ENCODE data around the gene TMEM81.

Gene TMEM81

GRCh38 chr1:205073511-205073910 is 10.7 kb downstream of the TMEM81 start:
- no peaks in the 10 kb centered on the region for H3K4me1 Mint-ChIP-seq
- no peak overlapping the region for H3K27ac Mint-ChIP-seq (ENCODE audit: low read depth)
- DNase-seq (ENCODE audit: low spot score in 2 of 2), result no peak
- H3K9me3 Mint-ChIP-seq, result no peaks in the 10 kb centered on the region
- ATAC-seq (replicated peaks; ENCODE audit: extremely low read depth, poor library complexity, severe bottlenecking), result no peak
- H3K36me3 Mint-ChIP-seq (ENCODE audit: insufficient read depth), result no peaks in the 10 kb centered on the region
- no peaks in the 10 kb centered on the region for H3K27me3 Mint-ChIP-seq
- no peak overlapping the region for H3K4me3 Mint-ChIP-seq

GRCh38 chr1:205072881-205073280 is 11.4 kb downstream of the TMEM81 start:
- Mint-ChIP-seq H3K36me3 (ENCODE audit: insufficient read depth) (no peaks in the 10 kb centered on the region), H3K27ac (ENCODE audit: low read depth) (no peak overlapping the region), H3K4me3 (no peak overlapping the region), H3K27me3 (no peaks in the 10 kb centered on the region), H3K4me1 (no peaks in the 10 kb centered on the region), H3K9me3 (no peaks in the 10 kb centered on the region)
- DNase-seq (ENCODE audit: low spot score in 2 of 2) (no peak), ATAC-seq (replicated peaks; ENCODE audit: extremely low read depth, poor library complexity, severe bottlenecking) (no peak)

- H3K9me3 Mint-ChIP-seq, result no peaks in the 10 kb centered on the region
- no peak overlapping the region for H3K4me3 Mint-ChIP-seq
- no peak for DNase-seq (ENCODE audit: low spot score in 2 of 2)
- no peak overlapping the region for H3K27ac Mint-ChIP-seq (ENCODE audit: low read depth)
- H3K4me1 Mint-ChIP-seq, result no peaks in the 10 kb centered on the region
- no peaks in the 10 kb centered on the region for H3K27me3 Mint-ChIP-seq
- no peaks in the 10 kb centered on the region for H3K36me3 Mint-ChIP-seq (ENCODE audit: insufficient read depth)
- ATAC-seq (replicated peaks; ENCODE audit: extremely low read depth, poor library complexity, severe bottlenecking), result no peak
Observed at GRCh38 chr1:205072286-205072685, 12.0 kb downstream of the TMEM81 start.

GRCh38 chr1:205071801-205072200 is 12.5 kb downstream of the TMEM81 start:
- no peak for DNase-seq (ENCODE audit: low spot score in 2 of 2)
- H3K36me3 Mint-ChIP-seq (ENCODE audit: insufficient read depth), result no peaks in the 10 kb centered on the region
- no peaks in the 10 kb centered on the region for H3K4me1 Mint-ChIP-seq
- no peak for ATAC-seq (replicated peaks; ENCODE audit: extremely low read depth, poor library complexity, severe bottlenecking)
- H3K4me3 Mint-ChIP-seq, result no peak overlapping the region
- no peaks in the 10 kb centered on the region for H3K9me3 Mint-ChIP-seq
- no peak overlapping the region for H3K27ac Mint-ChIP-seq (ENCODE audit: low read depth)
- no peaks in the 10 kb centered on the region for H3K27me3 Mint-ChIP-seq

- Mint-ChIP-seq H3K4me1 (no peaks in the 10 kb centered on the region), H3K4me3 (no peak overlapping the region), H3K27me3 (no peaks in the 10 kb centered on the region), H3K36me3 (ENCODE audit: insufficient read depth) (no peaks in the 10 kb centered on the region), H3K9me3 (no peaks in the 10 kb centered on the region), H3K27ac (ENCODE audit: low read depth) (no peak overlapping the region)
- no peak for DNase-seq (ENCODE audit: low spot score in 2 of 2)
- no peak for ATAC-seq (replicated peaks; ENCODE audit: extremely low read depth, poor library complexity, severe bottlenecking)
Observed at GRCh38 chr1:205071028-205071409, 13.2 kb downstream of the TMEM81 start.

GRCh38 chr1:205069371-205070125 is 14.7 kb downstream of the TMEM81 start:
- no peak overlapping the region for H3K4me3 Mint-ChIP-seq
- DNase-seq (ENCODE audit: low spot score in 2 of 2), result no peak
- H3K9me3 Mint-ChIP-seq, result no peaks in the 10 kb centered on the region
- H3K36me3 Mint-ChIP-seq (ENCODE audit: insufficient read depth), result no peaks in the 10 kb centered on the region
- no peak for ATAC-seq (replicated peaks; ENCODE audit: extremely low read depth, poor library complexity, severe bottlenecking)
- H3K4me1 Mint-ChIP-seq, result no peaks in the 10 kb centered on the region
- peaks cover 9% of the 10 kb centered on the region for H3K27me3 Mint-ChIP-seq
- no peak overlapping the region for H3K27ac Mint-ChIP-seq (ENCODE audit: low read depth)

- H3K4me1 Mint-ChIP-seq, result no peaks in the 10 kb centered on the region
- H3K4me3 Mint-ChIP-seq, result no peak overlapping the region
- no peak for DNase-seq (ENCODE audit: low spot score in 2 of 2)
- H3K36me3 Mint-ChIP-seq (ENCODE audit: insufficient read depth), result no peaks in the 10 kb centered on the region
- H3K27me3 Mint-ChIP-seq, result peaks cover 11% of the 10 kb centered on the region
- H3K9me3 Mint-ChIP-seq, result no peaks in the 10 kb centered on the region
- no peak overlapping the region for H3K27ac Mint-ChIP-seq (ENCODE audit: low read depth)
- ATAC-seq (replicated peaks; ENCODE audit: extremely low read depth, poor library complexity, severe bottlenecking), result no peak
Observed at GRCh38 chr1:205068457-205069040, 15.7 kb downstream of the TMEM81 start.

GRCh38 chr1:205068001-205068400 is 16.3 kb downstream of the TMEM81 start:
- H3K36me3 Mint-ChIP-seq (ENCODE audit: insufficient read depth), result no peaks in the 10 kb centered on the region
- no peaks in the 10 kb centered on the region for H3K9me3 Mint-ChIP-seq
- H3K4me1 Mint-ChIP-seq, result no peaks in the 10 kb centered on the region
- peaks cover 11% of the 10 kb centered on the region for H3K27me3 Mint-ChIP-seq
- H3K4me3 Mint-ChIP-seq, result no peak overlapping the region
- DNase-seq (ENCODE audit: low spot score in 2 of 2) (no peak), ATAC-seq (replicated peaks; ENCODE audit: extremely low read depth, poor library complexity, severe bottlenecking) (no peak)
- no peak overlapping the region for H3K27ac Mint-ChIP-seq (ENCODE audit: low read depth)

GRCh38 chr1:205067031-205067430 is 17.2 kb downstream of the TMEM81 start:
- DNase-seq (ENCODE audit: low spot score in 2 of 2), result no peak
- no peaks in the 10 kb centered on the region for H3K9me3 Mint-ChIP-seq
- no peak for ATAC-seq (replicated peaks; ENCODE audit: extremely low read depth, poor library complexity, severe bottlenecking)
- no peak overlapping the region for H3K4me3 Mint-ChIP-seq
- H3K27ac Mint-ChIP-seq (ENCODE audit: low read depth), result no peak overlapping the region
- peaks cover 11% of the 10 kb centered on the region for H3K27me3 Mint-ChIP-seq
- H3K4me1 Mint-ChIP-seq, result no peaks in the 10 kb centered on the region
- no peaks in the 10 kb centered on the region for H3K36me3 Mint-ChIP-seq (ENCODE audit: insufficient read depth)

- DNase-seq (ENCODE audit: low spot score in 2 of 2), result no peak
- no peak for ATAC-seq (replicated peaks; ENCODE audit: extremely low read depth, poor library complexity, severe bottlenecking)
- H3K4me3 Mint-ChIP-seq, result no peak overlapping the region
- no peaks in the 10 kb centered on the region for H3K36me3 Mint-ChIP-seq (ENCODE audit: insufficient read depth)
- H3K9me3 Mint-ChIP-seq, result no peaks in the 10 kb centered on the region
- H3K4me1 Mint-ChIP-seq, result peaks cover 6% of the 10 kb centered on the region
- peaks cover 11% of the 10 kb centered on the region for H3K27me3 Mint-ChIP-seq
- no peak overlapping the region for H3K27ac Mint-ChIP-seq (ENCODE audit: low read depth)
Observed at GRCh38 chr1:205066141-205066818, 18.0 kb downstream of the TMEM81 start.

- DNase-seq (ENCODE audit: low spot score in 2 of 2) (no peak), ATAC-seq (replicated peaks; ENCODE audit: extremely low read depth, poor library complexity, severe bottlenecking) (no peak)
- Mint-ChIP-seq H3K36me3 (ENCODE audit: insufficient read depth) (peaks cover under 1% of the 10 kb centered on the region), H3K27me3 (peaks cover 11% of the 10 kb centered on the region), H3K4me1 (peaks cover 6% of the 10 kb centered on the region), H3K4me3 (no peak overlapping the region), H3K27ac (ENCODE audit: low read depth) (no peak overlapping the region), H3K9me3 (no peaks in the 10 kb centered on the region)
Observed at GRCh38 chr1:205065666-205066065, 18.6 kb downstream of the TMEM81 start.

GRCh38 chr1:205064741-205065316 is 19.4 kb downstream of the TMEM81 start:
- Mint-ChIP-seq H3K27me3 (peaks cover 11% of the 10 kb centered on the region), H3K36me3 (ENCODE audit: insufficient read depth) (peaks cover 1% of the 10 kb centered on the region), H3K9me3 (no peaks in the 10 kb centered on the region), H3K4me3 (no peak overlapping the region), H3K4me1 (peaks cover 6% of the 10 kb centered on the region), H3K27ac (ENCODE audit: low read depth) (no peak overlapping the region)
- ATAC-seq (replicated peaks; ENCODE audit: extremely low read depth, poor library complexity, severe bottlenecking) (no peak), DNase-seq (ENCODE audit: low spot score in 2 of 2) (no peak)

- H3K27ac Mint-ChIP-seq (ENCODE audit: low read depth), result no peak overlapping the region
- ATAC-seq (replicated peaks; ENCODE audit: extremely low read depth, poor library complexity, severe bottlenecking), result no peak
- peaks cover 11% of the 10 kb centered on the region for H3K27me3 Mint-ChIP-seq
- H3K4me3 Mint-ChIP-seq, result no peak overlapping the region
- H3K9me3 Mint-ChIP-seq, result no peaks in the 10 kb centered on the region
- peaks cover 6% of the 10 kb centered on the region for H3K4me1 Mint-ChIP-seq
- no peak for DNase-seq (ENCODE audit: low spot score in 2 of 2)
- peaks cover 1% of the 10 kb centered on the region for H3K36me3 Mint-ChIP-seq (ENCODE audit: insufficient read depth)
Observed at GRCh38 chr1:205064301-205064700, 20.0 kb downstream of the TMEM81 start.
